Right renal pelvis (tissue), 4 donors: Measurements from ENCODE around the gene TNS3. TPM values are rescaled to one million over a fixed set of nuclear protein-coding genes. Genes with fewer than 3 reads are reported as not detected.
"Not testable (repeated sequence)": the region's sequence is repeated elsewhere in the genome, so short reads cannot be mapped to it uniquely, and the experiment has no call there.

Experiments used
- DNase-seq, 4 donors: peaks; one replicate each; pipeline ENCODE4 v3.0.0-alpha.2; 2013; ENCODE audit warnings: low read depth in 4 of 4, low spot score in 3 of 4, missing footprints in 1 of 4
- polyA plus RNA-seq, 4 donors: library from polyadenylated mRNA; unstranded; fragments of 120-200 nt; gene quantifications; one replicate each; pipeline ENCODE4 v1.2.1, GENCODE V29; 2013; ENCODE audit not compliant: insufficient read length in 4 of 4

TNS3 gene
- polyA plus RNA-seq, 4 donors: 89.1 to 97.5 (median 91.1) TPM

DNA sequence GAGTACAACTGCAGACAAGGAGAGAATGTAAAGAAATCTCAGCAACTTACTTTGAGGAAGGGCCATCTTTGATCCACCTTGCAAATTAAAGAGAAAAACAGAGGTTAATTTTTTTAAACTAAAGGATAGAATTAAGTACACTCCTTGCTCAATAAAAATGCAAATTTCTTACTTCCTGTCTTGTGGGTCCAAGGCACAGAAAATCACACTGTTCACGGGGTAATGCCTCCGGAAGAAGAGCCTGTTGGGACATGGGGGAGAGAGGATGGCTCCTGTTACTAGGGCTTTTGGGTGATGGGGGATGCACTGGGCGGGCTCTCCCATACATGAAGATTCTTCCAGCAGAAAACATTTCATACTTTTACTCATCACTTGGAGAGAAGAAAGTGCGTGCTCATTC is 301.8 kb downstream of the TNS3 start:
- no peak for DNase-seq

DNA sequence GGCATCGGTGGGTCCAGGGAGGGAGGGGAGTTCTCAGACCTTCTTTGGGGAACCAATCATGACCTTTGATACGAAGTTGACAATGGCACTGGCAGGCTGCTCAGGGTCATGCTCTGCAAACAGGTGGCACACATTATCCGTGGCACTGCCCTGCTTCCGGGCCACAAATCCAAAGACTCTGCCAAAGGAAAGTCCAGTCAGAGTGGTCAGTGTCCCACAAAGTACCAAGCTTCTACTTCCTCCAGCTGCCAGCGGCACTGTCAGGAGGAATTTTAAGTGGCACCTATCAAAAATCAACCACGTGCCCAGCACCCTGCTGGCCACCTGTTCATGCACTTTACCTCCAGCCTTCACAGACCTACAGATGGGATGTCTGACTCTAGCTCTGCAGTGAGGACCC is 303.9 kb downstream of the TNS3 start:
- DNase-seq: no peak

DNA sequence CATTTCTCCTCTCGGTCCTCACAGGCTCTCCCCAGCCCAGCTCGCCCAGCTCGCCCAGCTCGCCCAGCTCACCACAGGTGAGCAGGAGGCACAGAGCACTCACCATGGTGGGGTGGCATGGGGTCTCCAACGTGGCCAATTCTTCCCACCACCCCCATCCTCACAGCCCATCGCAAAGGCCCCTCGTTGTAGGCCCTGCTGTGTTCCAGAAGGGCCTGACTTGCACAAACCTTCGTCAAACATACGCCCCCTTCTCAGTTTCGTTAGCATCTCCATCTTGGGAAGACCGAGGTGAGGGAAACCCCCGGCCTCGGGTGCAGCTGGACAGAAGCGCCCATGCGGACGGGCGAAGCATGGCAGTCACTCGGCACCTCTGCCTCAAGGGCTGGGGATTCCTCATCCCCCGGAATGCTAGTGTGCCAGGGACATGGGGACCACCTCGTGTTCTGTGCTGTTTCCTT is 304.6 kb downstream of the TNS3 start:
- DNase-seq: no peak

DNA sequence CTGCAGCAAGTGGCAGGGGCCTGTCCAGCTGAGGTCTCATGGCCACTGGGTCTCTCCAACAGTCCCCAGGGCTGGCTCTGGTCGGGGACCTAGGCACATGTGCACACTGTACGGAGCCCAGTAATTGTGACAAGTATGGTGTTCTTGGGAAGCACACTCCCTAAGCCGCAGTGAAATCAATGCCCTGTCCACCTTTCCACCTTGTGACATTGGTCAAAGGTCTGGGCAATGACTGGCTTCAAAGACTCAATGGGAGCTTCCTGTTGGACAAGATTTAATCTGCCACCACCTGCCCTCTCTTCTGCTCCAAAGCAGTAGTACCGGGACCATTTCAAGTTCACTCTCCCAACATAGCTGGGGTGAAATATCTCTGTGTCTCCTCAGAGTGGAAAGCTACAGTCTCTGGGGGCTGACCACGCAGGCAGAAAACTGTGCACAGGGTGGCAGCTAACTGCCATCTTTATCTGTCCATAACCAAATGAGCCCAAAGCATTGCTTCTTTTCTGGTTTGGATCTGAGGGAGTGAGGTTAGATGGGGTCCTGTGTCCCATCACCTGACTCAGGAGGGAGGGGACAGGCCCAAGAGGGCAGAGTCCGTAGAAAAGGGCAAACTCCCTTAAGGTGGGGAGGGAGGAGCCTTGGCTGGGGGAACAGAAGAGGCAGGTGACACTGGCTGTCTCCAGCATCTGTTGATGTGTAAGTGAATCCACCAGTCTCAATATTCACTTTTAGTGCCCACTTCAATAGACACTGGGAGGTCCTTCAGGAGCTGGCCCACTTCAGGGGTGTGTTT is 307.7 kb downstream of the TNS3 start:
- no peak for DNase-seq

DNA sequence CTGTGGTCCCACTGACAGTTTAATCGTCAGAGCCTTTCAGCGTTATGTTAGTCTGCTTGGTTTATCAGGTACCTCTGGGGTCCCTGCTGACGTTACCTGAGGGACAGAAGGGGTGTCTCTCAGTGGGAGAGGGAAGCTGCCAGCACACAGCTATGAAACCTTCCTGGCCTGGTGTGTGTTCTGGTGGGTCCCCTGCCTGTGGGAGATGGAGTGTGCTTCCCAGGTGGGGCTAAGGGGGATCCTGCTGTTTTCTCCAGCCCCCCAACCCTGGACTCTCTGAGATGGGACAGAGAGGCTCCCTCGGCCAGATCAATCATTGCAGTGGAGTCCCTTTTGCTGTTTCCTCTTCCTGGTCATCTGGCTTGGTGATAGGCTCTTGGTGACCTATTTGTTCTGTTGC is 308.8 kb downstream of the TNS3 start:
- no peak for DNase-seq

DNA sequence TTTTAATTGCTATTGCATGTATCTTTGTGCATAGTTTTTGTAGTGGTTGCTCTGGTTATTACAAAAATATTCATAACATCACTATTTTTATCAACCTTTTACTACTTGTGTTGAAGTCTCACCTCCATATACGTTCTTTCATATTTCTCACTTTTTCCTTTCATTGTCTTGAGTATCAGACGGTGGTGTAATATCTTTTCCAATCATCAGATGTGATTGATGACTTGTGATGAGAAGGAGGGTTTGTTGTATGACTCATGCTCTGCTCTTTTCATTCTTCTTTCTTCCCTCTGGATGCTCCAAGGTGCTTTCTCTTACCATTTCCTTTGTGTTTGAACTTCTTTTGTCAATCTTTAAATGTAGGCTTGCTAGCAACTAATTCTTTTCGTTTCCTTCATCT is 310.2 kb downstream of the TNS3 start:
- no peak for DNase-seq

DNA sequence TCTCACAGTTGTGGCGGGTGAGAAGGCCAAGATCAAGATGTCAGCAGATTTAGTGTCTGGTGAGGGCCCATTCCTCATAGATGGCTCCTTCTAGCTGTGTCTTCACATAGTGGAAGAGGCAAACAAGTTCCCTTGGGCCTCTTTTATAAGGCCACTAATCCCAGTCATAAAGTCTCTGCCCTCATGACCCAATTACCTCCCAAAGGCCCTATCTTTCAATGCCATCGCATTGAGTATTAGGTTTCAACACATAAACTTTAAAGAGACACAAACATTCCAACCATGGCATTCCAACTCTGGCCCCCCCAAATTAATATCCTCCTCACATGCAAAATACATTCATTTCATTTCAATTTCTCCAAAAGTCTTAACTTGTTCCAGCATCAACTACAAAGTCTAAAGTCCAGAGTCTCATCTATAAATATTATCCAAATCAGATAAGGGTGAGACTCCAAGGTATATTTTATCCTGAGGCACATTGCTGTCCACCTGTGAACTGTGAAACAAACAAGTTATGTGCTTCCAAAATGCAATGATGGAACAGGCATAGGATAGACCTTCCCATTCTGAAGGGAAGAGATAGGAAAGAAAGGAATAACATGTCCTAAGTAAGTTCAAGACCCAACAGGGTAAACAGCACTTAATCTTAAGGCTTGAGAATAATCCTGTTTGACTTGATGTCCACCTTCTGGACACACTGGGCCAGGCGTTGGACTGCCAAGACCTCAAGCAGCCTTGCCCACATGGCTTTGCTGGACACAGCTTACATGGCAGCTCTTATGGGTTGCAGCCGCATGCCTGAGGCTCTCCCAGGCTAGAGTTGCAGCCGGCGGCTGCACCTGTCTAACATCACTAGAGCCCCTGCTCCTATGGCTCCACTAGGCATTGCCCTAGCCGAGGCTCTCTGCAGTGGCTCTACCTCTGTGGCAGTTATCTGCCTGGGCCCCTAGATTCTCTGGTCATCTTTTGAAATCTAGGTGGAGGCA is 312.8 kb downstream of the TNS3 start:
- no peak for DNase-seq

DNA sequence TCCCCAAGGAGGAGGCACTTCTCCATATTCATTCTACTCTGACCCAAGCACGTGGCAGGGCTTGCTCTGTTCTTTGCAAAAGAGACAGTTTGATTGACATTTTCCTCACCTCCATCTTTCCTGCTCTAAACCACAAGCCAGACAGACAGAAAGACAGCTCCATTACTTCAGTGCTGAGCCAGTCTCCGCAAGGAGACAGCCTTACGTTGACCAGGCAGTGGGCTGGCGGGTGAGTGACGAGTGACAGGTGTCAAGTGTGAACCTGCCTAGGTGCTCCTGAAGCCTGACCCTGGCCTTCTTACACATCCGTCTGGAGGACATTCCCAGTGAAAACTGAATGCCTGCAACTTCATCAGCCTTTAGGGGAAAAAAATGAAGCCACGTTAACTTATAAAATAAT is 314.6 kb downstream of the TNS3 start:
- no peak for DNase-seq

DNA sequence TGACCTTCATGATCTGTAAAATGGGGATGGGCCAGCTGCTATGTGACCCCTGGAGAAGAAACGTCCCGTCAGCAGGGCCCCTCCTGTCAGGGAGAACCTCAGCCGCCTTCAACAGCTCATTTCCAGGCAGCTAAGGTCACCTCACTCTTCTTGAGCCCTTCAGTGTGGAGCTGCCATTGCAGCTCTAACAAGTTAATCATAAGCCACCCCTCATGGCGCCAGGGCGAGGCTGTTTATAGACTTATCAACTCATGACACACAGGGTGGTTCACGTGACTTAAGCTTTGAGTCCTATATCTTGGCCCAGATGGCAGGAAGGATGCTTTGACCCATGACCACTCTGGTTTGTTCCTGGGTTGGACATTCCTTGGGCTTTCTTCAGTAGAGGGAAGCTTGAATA is 315.1 kb downstream of the TNS3 start:
- DNase-seq: peak in 1 of 4 donors; percentile 20

DNA sequence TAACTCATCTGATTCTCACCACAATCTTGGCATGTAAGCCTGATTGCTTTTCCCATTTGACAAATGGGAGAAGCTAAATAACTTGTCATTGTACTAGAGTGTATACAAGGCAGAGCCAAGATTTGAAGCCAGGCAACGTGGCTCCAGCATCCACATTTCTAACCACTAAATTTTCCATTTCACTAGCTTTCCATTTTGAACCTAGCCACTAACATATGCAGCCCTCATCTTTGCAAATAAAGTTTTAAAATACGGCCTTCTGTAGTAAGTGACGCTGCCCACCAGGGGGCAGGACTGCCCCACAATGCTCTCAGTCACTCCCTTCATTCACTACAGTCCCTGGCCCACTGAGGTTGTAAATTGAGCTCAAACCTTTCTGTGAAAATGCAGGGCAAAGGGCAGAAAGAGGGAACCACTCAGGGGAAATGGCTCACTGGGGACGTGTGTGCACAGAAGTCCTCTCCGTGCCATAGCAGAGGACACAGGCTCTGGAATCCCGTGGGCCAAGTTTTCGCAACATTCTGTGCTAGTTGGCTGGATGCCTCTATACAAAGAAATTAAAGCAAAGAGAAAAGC is 315.7 kb downstream of the TNS3 start:
- peak; percentile 54 to 67 (median 62) for DNase-seq

DNA sequence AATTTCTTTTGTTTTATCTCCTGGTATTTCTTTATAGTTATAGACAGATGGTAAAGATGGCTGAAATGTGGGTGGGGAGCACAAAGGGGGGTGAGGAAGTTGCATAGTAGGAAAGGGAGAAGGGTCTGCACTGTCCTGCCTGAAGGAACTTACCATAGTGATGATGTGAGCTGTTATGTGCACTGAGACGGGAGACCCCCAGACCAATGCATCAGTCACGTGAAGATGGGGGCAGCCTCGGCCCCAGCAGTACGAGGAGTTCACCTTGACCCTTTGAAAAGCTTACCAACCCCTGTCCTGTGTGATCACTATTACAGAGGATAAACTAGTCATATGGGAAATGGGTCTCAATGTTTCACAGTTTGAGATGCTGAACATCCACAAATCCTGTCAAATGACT is 316.3 kb downstream of the TNS3 start:
- no peak for DNase-seq

DNA sequence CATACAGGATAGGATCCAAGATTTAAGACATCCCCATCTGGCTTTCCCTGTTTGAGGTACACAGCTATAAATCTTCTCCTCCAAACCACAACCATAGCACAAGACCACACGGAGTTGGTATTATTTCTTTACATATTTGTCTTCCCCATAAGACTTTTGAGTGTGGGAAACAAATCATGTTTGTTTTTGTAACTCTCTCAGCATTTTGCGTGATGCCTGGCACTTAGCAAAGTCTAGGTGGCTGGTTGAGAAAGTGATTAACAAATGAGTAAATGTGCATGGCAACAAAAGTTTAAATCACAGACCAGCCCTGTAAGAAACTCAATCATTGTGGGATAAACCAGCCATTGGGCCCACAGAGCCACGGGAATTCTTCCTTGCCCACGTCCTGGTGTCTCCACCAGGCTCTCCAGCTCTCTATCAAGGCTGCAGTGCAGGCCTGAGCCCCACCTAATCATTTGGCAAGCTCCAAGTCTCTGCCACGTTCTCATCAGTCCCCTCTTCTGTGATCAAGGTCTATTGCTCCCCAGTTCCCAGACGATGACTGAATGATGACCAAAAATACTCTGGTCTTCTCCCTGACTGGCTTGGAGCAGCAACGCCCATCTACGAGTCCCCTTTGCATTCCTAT is 317.8 kb downstream of the TNS3 start:
- no peak for DNase-seq

DNA sequence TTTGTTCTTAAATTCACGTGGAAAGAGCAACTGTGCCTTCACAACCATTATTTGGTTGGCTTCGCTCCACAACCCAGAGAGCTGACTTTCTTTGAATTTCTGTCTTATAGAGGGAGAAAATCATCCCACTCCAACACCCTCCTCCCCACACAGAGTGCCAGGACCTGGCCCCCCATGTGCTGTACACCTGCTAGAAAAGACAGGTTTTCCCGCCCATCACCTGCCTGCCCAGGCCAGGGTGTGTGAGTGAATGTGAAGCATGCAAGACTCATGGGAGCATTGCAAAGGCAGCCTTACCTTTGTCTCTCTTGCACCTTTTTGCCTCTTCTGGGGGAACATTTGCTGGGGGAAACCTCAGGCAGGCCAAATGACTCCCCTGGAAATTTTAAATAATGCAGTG is 319.0 kb downstream of the TNS3 start:
- DNase-seq: no peak

DNA sequence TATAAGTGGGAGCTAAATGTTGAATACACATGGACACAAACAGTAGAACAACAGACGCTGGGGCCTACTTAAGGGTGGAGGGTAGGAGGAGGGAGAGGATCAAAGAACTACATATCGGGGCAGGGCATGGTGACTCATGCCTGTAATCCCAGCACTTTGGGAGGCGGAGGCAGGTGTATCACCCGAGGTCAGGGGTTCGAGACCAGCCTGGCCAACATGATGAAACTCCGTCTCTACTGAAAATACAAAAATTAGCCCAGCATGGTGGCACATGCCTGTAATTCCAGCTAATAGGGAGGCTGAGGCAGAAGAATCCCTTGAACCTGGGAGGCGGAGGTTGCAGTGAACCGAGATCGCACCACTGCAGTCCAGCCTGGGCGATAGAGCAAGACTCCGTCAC is 319.8 kb downstream of the TNS3 start:
- not testable (repeated sequence) for DNase-seq

DNA sequence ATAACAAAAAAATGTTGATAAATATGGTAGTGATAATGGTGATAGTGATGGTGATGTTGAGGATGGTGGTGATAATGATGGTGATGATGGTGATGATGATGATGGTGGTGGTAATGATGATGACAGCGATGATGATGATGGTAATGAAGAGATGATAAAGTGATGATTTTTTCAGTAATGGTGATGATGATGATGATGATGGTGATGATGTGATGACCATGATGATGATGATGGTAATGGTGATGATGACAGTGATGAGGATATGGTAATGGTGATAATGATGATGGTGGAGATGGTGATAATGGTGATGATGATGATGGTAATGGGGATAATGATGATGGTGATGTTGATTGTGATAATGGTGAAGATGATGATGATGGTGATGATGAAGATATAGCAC is 321.6 kb downstream of the TNS3 start:
- DNase-seq: no peak

DNA sequence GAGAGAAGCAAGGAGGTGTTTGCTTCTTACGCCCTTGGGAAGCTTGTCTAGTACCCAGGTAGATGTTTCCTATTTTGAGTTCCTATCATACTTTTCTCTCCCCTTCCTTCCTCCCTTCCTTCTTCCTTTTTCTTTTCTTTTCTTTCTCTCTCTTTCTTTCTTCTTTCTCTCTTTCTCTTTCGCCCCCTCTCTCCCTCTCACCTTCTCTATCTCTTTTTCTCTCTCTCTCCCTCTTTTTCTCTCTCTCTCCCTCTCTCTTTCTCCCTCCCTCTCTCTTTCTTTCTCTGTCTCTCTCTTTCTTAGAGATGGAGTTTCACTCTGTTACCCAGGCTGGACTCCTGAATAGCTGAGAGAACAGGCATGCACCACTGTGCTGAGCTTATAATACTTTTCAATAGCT is 322.2 kb downstream of the TNS3 start:
- DNase-seq: no peak

DNA sequence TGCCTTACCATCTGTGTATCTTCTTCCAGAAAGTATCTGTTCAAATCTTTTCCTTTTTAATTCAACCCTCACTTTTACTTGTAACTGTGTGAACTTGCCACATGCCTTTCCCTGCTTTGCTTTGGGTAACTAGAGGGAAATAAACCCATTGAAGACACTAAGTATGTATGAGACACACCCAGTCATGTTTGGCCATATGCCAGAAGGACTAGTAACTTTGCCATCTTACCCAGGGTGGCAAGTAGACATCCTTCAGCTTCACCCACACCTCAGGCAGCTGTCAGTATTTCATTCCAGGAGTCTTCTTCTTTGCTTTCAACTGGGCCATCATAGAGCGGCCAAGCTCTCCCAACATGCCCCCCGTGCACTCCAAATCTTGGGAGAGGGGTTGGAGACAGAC is 323.1 kb downstream of the TNS3 start:
- no peak for DNase-seq

DNA sequence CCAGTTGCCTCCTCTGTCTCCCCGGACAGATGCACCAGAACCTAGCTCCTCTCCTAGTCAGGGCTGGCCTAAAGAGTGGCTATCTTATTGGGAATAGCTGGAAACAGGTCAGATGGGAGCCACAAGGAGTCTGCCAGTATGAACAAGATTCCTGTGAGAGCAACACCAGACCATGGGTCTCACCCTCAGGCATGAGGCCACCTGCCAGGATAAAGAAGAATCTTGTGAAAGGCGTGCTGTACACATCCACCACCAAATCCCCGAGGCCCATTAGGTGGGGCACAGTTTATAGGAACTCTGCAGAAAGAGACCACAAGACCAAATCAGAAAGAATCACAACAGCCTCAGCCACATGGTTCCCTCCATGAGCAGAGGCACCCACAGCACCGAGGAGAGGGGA is 325.9 kb downstream of the TNS3 start:
- DNase-seq: no peak

DNA sequence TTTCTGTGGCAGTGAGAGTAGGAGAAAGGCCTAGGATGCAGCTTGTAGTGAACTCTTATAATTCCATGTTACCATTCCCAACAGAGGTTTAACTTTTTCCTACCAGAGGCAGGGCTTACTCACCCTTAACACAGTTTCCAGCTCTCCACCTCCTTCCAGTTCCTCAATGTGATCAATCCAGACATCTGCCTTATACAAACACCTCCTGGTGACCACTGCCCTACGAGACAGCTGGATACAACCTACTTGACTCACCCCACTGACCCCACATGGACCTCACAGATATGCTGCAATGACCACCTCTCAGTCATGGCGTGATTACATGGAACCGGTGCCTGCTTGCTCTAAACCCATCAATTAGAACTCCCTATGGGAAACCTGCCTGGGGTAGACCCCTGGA is 326.5 kb downstream of the TNS3 start:
- DNase-seq: no peak

DNA sequence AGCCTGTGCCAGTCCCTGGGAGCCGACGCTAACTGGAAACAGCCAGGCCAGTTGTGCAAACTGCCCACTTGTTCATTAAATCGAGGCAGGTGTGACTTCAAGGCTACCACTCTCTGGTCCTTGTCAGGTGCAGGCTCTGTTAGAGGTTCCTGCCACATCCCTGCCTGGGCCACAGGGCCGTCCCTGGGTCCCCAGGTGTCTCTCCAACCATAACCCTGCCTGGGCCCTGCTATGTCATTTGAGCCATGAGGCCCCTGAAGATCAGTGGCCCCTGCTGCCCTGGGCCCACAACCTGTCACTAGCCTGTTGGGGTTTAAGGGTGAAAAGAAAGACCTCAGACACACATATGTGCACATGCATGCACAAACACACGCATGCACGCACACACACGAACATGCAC is 326.9 kb downstream of the TNS3 start:
- no peak for DNase-seq
